Glutamatergic neuron (in vitro differentiated cells): ENCODE measurements around the gene USP15. TPM values are rescaled to one million over a fixed set of nuclear protein-coding genes. Genes with fewer than 3 reads are reported as not detected.
"Not testable (repeated sequence)": the region's sequence is repeated elsewhere in the genome, so short reads cannot be mapped to it uniquely, and the experiment has no call there.

ENCODE experiments used
- DNase-seq: peaks from one replicate; pipeline ENCODE4 v3.0.0; 2022
- H3K27ac Mint-ChIP-seq: one replicate; pipeline ENCODE4 v1.8.0; 2020; ENCODE audit warnings: mild to moderate bottlenecking, mixed read lengths, inconsistent platforms; ENCODE audit not compliant: unreplicated experiment
- H3K27me3 Mint-ChIP-seq: one replicate; pipeline ENCODE4 v1.8.0; 2020; ENCODE audit warnings: mild to moderate bottlenecking, moderate library complexity, mixed read lengths, inconsistent platforms; ENCODE audit not compliant: unreplicated experiment
- H3K36me3 Mint-ChIP-seq: one replicate; pipeline ENCODE4 v1.8.0; 2020; ENCODE audit warnings: mild to moderate bottlenecking, mixed read lengths, inconsistent platforms; ENCODE audit not compliant: unreplicated experiment
- H3K4me1 Mint-ChIP-seq: one replicate; pipeline ENCODE4 v1.8.0; 2020; ENCODE audit warnings: mild to moderate bottlenecking, low read depth, mixed read lengths, inconsistent platforms; ENCODE audit not compliant: unreplicated experiment
- H3K4me3 Mint-ChIP-seq: one replicate; pipeline ENCODE4 v1.8.0; 2020; ENCODE audit warnings: mild to moderate bottlenecking, mixed read lengths, inconsistent platforms; ENCODE audit not compliant: unreplicated experiment
- H3K9me3 Mint-ChIP-seq: one replicate; pipeline ENCODE4 v1.8.0; 2020; ENCODE audit warnings: mild to moderate bottlenecking, moderate library complexity, mixed read lengths, inconsistent platforms; ENCODE audit not compliant: unreplicated experiment
- total RNA-seq: library from RNA; stranded (reverse); fragmentation: NEBNext Ultra II Directional; extraction: Animal tissue kit (Norgen Biotek cat#: 25700); gene quantifications from one replicate; pipeline ENCODE4 v1.2.1, GENCODE V29; 2021; ENCODE audit not compliant: unreplicated experiment
- TF ChIP-seq, protein P1 (sequence below): fragments of 200-600 bp; sonication (generic); IDR thresholded peaks from one replicate; pipeline ENCODE4 v1.5.0; 2021; ENCODE audit not compliant: partially characterized antibody, unreplicated experiment

The USP15 gene
- total RNA-seq, 1 donor from 2014 or later = 74.4 TPM

DNA sequence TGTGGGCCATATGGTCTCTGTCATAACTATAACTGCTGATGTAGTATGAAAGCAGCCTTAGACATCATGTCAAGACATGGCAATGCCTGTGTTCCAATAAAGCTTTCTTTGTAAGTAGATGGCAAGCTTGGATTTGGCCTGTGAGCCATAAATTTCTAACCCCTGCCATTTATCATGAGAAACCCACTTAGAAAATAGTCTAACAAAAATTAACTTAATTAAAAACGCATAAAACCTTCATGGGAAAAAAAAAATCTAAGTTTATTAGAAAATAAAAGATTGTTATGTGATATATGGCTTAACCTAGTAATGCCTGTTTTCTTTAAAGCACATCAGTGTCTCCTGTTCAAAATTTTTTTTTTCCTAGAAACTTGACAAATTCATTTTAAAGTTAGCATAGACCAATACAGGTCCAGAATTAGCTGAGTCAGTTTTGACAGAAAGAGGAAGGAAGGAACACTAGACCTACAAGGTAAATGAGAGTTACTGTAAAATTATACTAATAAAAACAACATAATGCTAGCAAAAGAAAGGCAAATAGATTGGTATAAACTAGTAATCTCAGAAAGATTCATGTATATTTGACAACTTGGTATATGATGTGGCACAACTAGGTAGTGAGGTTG is 68.2 kb downstream of the USP15 start:
- no peaks in the 10 kb centered on the region for H3K9me3 Mint-ChIP-seq
- TF ChIP-seq, protein P1, sequence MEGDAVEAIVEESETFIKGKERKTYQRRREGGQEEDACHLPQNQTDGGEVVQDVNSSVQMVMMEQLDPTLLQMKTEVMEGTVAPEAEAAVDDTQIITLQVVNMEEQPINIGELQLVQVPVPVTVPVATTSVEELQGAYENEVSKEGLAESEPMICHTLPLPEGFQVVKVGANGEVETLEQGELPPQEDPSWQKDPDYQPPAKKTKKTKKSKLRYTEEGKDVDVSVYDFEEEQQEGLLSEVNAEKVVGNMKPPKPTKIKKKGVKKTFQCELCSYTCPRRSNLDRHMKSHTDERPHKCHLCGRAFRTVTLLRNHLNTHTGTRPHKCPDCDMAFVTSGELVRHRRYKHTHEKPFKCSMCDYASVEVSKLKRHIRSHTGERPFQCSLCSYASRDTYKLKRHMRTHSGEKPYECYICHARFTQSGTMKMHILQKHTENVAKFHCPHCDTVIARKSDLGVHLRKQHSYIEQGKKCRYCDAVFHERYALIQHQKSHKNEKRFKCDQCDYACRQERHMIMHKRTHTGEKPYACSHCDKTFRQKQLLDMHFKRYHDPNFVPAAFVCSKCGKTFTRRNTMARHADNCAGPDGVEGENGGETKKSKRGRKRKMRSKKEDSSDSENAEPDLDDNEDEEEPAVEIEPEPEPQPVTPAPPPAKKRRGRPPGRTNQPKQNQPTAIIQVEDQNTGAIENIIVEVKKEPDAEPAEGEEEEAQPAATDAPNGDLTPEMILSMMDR = no peak
- no peaks in the 10 kb centered on the region for H3K27me3 Mint-ChIP-seq
- H3K4me3 Mint-ChIP-seq = no peak overlapping the region
- no peaks in the 10 kb centered on the region for H3K36me3 Mint-ChIP-seq
- H3K27ac Mint-ChIP-seq = no peak overlapping the region
- no peak for DNase-seq
- no peaks in the 10 kb centered on the region for H3K4me1 Mint-ChIP-seq

DNA sequence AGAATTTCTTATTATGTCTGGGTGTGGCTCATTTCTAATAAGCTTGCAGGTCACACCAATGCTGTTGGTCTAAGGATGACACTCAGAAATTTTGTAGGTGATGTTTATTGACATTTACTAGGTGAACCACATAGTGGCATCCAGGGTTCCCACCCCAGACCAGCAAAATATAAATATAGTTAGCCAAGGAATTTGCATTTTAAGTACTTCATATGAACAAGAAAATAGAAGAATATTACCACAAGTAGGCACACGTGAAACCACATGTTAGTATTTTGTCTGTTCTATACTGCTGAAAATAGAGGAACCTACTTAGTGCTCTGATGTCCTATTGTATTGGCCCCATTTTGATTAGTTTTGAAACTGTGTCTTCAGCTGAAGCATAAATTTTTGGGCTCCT is 71.1 kb downstream of the USP15 start:
- Mint-ChIP-seq H3K9me3 (no peaks in the 10 kb centered on the region), H3K27me3 (no peaks in the 10 kb centered on the region), H3K27ac (no peak overlapping the region), H3K4me3 (no peak overlapping the region), H3K4me1 (no peaks in the 10 kb centered on the region), H3K36me3 (no peaks in the 10 kb centered on the region)
- TF ChIP-seq, protein P1 = no peak
- no peak for DNase-seq

- H3K4me3 Mint-ChIP-seq = no peak overlapping the region
- H3K27ac Mint-ChIP-seq = no peak overlapping the region
- H3K9me3 Mint-ChIP-seq = peaks cover 2% of the 10 kb centered on the region
- H3K27me3 Mint-ChIP-seq = no peaks in the 10 kb centered on the region
- no peaks in the 10 kb centered on the region for H3K4me1 Mint-ChIP-seq
- no peaks in the 10 kb centered on the region for H3K36me3 Mint-ChIP-seq
- no peak for DNase-seq
- TF ChIP-seq, protein P1 = no peak
These were observed 72.4 kb downstream of the USP15 start for GRCh38 chr12:62332598-62332997.

GRCh38 chr12:62335057-62335456 is 74.9 kb downstream of the USP15 start:
- Mint-ChIP-seq H3K4me3 (no peak overlapping the region), H3K4me1 (no peaks in the 10 kb centered on the region), H3K27me3 (no peaks in the 10 kb centered on the region), H3K36me3 (no peaks in the 10 kb centered on the region), H3K27ac (no peak overlapping the region), H3K9me3 (peaks cover 4% of the 10 kb centered on the region)
- TF ChIP-seq, protein P1 = no peak
- DNase-seq = no peak

GRCh38 chr12:62335796-62336195 is 75.6 kb downstream of the USP15 start:
- Mint-ChIP-seq H3K4me3 (no peak overlapping the region), H3K27me3 (no peaks in the 10 kb centered on the region), H3K36me3 (no peaks in the 10 kb centered on the region), H3K27ac (no peak overlapping the region), H3K4me1 (no peaks in the 10 kb centered on the region), H3K9me3 (peaks cover 4% of the 10 kb centered on the region)
- TF ChIP-seq, protein P1 = no peak
- DNase-seq = no peak

DNA sequence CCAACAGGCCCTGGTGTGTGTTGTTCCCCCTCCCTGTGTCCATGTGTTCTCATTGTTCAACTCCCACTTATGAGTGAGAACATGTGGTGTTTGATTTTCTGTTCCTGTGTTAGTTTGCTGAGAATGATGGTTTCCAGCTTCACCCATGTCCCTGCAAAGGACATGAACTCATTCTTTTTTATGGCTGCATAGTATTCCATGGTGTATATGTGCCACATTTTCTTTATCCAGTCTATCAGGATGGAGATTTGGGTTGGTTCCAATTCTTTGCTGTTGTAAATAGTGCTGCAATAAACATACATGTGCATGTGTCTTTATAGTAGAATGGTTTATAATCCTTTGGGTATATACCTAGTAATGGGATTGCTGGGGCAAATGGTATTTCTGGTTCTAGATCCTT is 77.4 kb downstream of the USP15 start:
- H3K27ac Mint-ChIP-seq, H3K9me3 Mint-ChIP-seq, DNase-seq, H3K4me3 Mint-ChIP-seq, H3K4me1 Mint-ChIP-seq, H3K36me3 Mint-ChIP-seq, H3K27me3 Mint-ChIP-seq: not testable (repeated sequence)

DNA sequence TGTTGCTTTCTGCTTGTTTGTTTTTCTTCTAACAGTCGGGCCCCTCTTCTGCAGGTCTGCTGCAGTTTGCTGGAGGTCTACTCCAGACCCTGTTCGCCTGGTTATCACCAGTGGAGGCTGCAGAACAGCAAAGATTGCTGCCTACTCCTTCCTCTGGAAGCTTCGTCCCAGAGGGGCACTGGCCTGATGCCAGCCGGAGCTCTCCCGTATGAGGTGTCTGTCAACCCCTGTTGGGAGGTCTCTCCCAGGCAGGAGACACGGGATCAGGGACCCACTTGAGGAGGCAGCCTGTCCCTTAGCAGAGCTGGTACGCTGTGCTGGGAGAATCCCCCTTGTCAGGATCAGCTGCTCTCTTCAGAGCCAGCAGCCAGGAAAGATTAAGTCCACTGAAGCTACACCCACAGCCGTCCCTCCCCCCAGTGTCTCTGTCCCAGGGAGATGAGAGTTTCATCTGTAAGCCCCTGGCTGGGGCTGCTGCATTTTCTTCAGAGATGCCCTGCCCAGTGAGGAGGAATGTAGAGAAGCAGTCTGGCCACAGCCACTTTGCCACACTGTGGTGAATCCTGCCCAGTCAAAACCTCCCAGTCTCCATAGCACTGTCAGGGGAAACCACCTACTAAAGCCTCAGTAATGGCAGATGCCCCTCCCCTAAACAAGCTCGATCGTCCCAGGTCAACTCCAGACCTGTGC is 82.6 kb downstream of the USP15 start:
- not testable (repeated sequence) for H3K4me3 Mint-ChIP-seq, H3K9me3 Mint-ChIP-seq, H3K27me3 Mint-ChIP-seq, DNase-seq, H3K27ac Mint-ChIP-seq, H3K4me1 Mint-ChIP-seq
- peaks cover 15% of the 10 kb centered on the region for H3K36me3 Mint-ChIP-seq
